ENCODE measurements around the gene NEUROG1.
"Not testable (repeated sequence)": the region's sequence is repeated elsewhere in the genome, so short reads cannot be mapped to it uniquely, and the experiment has no call there.

Gene NEUROG1

DNA sequence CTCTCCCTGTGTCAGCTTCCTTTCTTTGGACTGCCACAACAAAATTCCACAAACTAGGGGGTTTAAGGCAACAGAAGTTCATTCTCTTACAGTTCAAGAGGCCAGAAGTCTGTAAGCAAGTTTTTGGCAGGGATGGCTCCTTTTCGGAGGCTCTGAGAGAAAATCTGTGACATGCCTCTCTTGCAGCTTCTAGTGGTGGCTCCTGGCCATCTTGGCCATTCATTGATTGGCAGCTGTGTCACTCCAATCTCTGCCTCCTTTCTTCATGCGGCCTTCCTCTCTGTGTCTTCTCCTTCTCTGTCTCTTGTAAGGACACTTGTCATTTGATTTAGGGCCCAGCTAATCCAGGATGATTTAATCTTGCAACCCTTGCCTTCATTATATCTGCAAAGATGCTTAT is 2.0 kb upstream of the NEUROG1 start:
- DNase-seq (ENCODE audit: insufficient read length, low spot score) = no peak
- FAIRE-seq = no peak
- no peak for TF ChIP-seq POLR2A (IDR thresholded peaks at IDR 0.05; ENCODE audit: low read depth, low read length)

DNA sequence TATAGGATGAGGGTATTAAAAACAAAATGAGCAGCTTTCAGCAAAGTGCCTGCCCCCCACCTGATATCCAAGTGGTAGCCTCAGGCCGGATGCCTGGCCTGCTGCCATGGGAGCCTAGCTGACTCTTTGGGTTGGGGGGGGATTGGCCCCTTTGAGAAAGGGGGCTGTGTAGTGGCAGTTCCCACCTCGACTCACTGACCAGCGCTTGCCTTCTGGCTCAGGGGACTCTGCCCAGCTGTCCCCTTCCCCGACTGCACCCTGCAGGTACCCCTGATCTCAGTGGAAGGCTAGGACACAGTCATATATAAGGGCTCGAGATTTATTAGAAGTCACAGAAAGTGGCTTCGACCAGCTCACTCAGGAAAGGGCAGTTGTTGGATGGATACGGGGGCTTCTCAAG is 1.5 kb upstream of the NEUROG1 start:
- FAIRE-seq (no peak), DNase-seq (ENCODE audit: insufficient read length, low spot score) (no peak)
- TF ChIP-seq POLR2A (IDR thresholded peaks at IDR 0.05; ENCODE audit: low read depth, low read length) = no peak

DNA sequence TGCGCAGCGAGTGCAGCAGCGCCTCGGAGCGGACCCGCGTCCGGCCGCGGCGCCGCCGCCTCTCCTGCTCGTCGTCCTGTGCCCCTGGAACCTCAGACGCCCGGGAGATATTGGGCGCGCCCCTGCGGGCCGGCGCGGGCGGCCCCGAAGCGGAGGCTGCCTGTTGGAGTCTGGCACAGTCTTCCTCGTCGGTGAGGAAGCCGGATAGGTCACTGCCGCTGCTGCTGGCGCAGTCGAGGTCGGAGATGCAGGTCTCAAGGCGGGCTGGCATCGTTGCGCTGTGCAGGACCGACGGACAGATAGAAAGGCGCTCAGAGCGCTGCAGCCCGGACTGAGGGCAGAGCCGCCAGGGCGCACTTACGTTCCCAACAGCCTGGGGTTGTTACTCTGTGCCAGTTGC is 344 bp downstream of the NEUROG1 start:
- DNase-seq (ENCODE audit: insufficient read length, low spot score) = no peak
- FAIRE-seq = no peak
- TF ChIP-seq POLR2A (IDR thresholded peaks at IDR 0.05; ENCODE audit: low read depth, low read length) = no peak

DNA sequence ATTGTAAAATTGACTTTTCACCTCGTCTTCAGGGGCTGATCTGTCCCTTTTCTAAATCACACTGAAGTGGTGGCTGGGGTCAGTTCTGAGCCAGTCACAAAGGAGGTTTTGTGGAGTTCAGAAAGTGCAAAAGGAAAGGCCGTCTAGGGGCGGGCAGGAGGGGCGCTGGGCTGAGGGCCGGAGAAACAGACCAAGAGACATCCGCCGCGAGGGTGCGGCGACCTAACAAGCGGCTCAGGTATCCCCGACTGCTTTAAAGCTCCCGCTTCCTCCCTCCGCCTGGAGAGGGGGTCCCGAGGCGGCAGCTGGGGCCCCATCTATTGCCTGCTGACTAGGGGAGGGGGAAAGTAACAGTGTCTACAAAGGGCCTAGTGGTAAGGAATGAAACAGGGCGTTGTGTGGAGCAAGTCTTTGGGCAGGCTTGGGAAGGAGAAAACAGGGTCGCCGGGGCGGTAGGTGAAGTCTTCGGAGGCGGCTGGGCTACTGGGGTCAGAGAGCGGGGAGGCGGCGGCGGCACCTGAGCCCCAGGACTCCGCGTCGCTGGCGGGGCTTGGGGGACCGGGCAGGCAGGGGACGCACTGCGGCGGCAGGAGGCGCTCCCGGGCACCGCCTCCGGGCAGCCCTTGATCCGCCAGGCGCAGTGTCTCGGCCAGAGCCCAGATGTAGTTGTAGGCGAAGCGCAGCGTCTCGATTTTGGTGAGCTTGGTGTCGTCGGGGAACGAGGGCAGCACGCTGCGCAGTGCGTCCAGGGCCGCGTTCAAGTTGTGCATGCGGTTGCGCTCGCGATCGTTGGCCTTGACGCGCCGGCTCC is 950 bp downstream of the NEUROG1 start:
- FAIRE-seq (no peak), DNase-seq (ENCODE audit: insufficient read length, low spot score) (no peak)
- no peak for TF ChIP-seq POLR2A (IDR thresholded peaks at IDR 0.05; ENCODE audit: low read depth, low read length)

DNA sequence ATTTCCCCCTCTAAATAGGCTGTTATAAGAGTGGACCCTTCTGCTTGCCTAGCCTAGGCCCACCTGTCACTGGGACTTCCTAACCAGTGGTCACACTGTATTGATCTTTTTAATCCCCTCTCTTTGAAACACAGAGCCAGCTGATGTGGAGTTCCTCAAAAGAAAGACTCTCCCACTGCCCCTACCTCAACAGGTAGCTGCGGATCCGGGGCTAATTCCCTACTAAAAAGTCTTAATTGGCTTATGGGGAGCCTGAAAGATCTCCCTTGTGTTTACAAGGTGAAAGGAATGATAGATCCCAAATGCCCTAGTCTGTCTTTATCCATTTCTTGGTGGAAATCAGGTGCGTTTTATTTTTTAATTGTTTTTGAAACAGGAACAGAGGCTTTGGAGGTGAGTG is 2.0 kb downstream of the NEUROG1 start:
- TF ChIP-seq POLR2A (IDR thresholded peaks at IDR 0.05; ENCODE audit: low read depth, low read length) = no peak
- FAIRE-seq (no peak), DNase-seq (ENCODE audit: insufficient read length, low spot score) (no peak)

DNA sequence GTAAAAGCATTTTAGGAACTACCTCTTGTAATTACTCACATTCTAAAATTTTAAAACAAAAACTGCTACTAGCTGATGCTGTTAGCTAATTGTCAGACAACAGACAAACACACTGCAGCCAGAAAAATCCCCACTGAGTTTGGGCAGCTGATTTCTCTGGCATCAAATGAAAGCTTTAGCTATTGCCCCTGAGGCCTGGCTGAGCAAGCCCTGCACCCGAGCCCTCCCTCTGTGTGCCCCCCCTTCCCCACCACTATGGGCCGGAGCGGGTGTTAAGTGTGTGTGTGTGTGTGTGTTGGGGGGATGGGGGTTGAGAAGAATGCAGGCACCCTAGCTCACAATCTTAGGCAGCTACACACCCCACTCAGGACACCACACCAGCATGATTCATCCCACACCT is 2.4 kb downstream of the NEUROG1 start:
- DNase-seq (ENCODE audit: insufficient read length, low spot score) (no peak), FAIRE-seq (no peak)
- TF ChIP-seq POLR2A (IDR thresholded peaks at IDR 0.05; ENCODE audit: low read depth, low read length) = no peak

DNA sequence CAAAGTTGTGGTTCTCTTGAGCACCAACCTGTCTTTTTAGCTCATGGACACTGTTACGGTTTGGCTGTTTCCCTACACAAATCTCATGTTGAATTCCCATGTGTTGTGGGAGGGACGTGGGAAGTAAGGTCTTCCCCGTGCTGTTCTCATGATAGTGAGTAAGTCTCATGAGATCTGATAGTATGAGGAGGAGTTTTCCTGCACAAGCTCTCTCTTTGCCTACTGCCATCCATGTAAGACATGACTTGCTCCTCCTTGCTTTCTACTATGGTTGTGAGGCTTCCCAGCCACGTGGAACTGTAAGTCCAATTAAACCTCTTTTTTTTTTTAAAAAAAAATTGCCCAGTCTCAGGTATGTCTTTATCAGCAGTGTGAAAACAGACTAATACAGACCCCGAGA is 6.2 kb downstream of the NEUROG1 start:
- not testable (repeated sequence) for FAIRE-seq; DNase-seq (ENCODE audit: insufficient read length, low spot score)

DNA sequence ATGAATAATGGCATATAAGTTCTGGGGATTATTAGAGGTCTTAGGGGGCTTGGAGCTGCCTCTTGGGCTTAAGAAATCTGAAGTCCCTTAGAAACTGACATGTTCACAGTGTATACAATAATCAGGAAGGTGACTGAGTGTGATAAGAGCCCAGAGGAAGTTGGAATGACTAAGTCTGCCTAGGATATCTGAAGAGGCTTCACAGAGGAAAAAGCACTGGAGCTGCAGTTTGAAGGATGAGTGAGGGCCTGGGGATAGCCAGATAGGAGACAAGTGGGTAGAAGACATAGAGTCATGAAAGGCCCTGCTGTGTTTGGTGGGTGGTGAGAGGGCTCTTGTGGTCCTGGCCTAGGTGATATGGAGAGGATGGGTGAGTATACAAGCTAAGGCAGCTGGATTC is 8.8 kb downstream of the NEUROG1 start:
- FAIRE-seq (no peak), DNase-seq (ENCODE audit: insufficient read length, low spot score) (no peak)
- no peak for TF ChIP-seq POLR2A (IDR thresholded peaks at IDR 0.05; ENCODE audit: low read depth, low read length)

DNA sequence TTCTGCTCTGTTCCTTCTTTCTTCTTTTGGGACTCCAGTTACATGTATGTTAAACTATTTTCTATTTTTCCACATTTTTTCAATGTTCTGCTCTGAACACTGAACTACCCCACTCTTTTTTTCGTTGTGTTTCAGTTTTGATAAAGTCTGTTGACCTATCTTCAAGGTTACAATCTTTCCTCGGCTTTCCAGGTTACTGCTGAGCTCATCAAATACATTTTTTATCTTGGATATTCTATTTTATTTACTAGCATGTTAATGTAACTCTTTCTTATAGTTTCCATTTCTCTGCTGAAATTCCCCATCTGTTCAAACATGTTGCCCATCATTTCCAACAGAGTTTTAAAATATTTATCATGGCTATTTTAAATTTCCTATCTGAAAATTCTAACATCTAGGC is 13.8 kb downstream of the NEUROG1 start:
- DNase-seq (ENCODE audit: insufficient read length, low spot score) (no peak), FAIRE-seq (no peak)

DNA sequence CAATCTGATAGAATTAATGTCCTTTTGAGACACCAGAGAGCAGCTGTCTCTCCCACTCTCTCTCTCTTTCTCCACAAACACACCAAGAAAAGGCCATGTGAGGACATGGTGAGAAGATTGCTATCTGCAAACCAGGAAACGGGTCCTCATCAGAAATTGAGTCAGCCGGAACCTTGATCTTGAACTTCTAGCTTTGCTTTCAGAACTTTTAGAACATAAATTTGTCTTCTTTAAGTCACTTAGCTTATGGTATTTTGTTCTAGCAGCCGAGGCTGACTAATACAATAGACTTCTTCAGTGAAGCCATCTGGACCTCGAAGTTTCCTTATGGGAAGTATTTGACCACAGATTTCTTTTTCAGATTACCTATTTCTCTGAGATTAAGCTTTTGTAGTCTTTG is 18.1 kb downstream of the NEUROG1 start:
- TF ChIP-seq POLR2A (IDR thresholded peaks at IDR 0.05; ENCODE audit: low read depth, low read length) = no peak
- DNase-seq (ENCODE audit: insufficient read length, low spot score) (no peak), FAIRE-seq (no peak)

More for the DNA sequence above, 13.8 kb downstream of the NEUROG1 start:
- TF ChIP-seq POLR2A (IDR thresholded peaks at IDR 0.05; ENCODE audit: low read depth, low read length) = no peak

DNA sequence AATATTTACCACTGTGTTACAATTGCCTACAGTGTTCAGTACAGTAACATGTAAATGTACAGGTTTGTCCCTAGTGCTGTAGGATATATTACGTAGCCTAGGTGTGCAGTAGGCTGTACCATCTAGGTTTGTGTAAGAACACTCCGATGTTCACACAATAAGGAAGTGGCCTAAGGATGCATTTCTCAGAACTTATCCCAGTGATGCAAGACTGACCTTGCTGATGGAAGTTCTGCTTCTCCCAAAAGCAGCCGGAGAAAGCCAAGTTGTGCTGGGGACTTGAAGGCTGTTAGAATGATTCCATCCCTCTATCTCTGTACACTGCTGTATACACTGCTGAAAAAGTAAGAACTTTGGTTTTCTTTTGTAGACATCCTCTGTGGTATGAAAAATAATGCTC is 21.6 kb downstream of the NEUROG1 start:
- no peak for FAIRE-seq
- DNase-seq (ENCODE audit: insufficient read length, low spot score) = no peak
- TF ChIP-seq POLR2A (IDR thresholded peaks at IDR 0.05; ENCODE audit: low read depth, low read length) = no peak

DNA sequence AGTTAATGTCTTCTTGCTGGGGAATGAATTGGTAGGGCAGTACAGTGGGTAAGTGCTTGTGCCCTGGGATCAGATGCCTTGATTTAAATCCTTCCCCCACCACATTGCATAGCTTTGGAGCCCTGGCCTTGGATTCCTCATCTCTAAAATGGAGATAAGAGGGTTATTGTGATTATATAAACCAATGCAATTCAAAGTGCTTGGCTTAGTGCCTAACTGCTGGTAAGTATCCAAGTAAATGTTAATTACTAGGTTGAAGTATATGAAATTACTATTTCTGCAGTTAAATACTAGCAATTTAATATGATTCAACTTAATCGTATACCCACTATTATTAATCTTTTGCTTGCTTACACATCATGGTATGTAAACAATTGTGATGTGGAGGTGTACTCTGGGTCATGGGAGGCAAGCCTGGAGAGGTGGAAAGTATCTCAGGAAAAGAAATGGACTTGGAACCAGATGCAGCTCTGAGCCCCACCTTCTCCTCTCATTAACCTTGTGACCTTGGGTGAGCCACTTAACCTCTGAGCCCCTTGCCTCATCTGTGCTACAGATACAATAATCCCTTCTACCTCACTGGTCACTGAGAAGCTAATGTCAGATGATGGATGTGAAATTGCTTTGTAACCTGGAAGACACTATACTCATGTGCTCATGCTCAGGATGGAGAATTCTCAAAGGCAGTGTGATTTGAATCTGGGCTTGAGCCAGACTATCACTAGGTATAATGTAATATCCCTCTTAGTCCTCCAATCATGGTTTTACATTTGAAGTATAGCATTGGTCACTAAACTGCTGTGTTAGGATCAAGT is 23.8 kb downstream of the NEUROG1 start:
- FAIRE-seq = no peak
- no peak for TF ChIP-seq POLR2A (IDR thresholded peaks at IDR 0.05; ENCODE audit: low read depth, low read length)
- no peak for DNase-seq (ENCODE audit: insufficient read length, low spot score)

DNA sequence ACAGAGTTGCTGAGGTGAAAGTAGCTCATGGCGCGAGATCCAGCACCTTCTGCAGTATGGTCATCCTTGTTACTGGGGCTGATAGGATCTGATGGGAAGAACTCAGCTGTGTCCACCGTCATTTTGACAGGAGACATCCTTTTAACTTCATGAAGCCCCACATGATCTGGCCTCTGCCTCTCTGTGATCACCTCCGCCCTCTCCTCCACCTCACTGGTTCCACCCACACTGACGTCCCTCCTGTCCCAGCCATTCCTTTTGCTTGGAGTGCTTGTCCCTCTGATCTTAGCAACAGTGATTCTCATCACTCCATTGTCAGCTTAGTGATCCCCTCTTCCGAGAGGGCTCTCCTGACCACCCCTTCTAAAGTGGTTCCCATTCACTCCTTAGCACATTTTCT is 25.8 kb downstream of the NEUROG1 start:
- FAIRE-seq = no peak

DNA sequence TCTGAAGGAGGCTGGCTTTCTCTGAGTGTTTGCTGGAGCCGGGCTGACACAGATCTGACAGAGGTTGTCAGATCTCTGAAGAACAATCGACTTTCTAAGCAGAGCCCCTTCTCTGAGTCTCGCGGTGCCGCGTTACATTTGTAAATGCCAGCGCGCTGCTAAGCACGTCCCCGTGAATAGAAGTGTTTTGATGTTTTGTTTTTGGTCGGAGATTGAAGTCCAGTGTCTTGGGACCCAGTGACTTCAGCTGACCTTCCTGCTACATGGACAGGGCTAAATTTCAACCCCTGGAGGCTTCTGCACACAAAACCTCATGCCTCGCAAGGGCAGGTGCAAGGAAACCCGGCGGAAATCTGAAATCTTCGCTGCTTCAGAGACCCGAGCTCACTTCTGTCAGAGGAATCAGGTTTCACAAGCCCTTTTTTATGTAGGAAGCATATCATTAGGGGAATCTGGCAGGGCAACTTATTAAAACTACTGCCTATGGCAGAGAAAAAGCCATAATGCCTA is 27.2 kb downstream of the NEUROG1 start:
- TF ChIP-seq POLR2A (IDR thresholded peaks at IDR 0.05; ENCODE audit: low read depth, low read length) = no peak
- FAIRE-seq (no peak), DNase-seq (ENCODE audit: insufficient read length, low spot score) (no peak)

More for the DNA sequence above, 25.8 kb downstream of the NEUROG1 start:
- no peak for TF ChIP-seq POLR2A (IDR thresholded peaks at IDR 0.05; ENCODE audit: low read depth, low read length)
- no peak for DNase-seq (ENCODE audit: insufficient read length, low spot score)

DNA sequence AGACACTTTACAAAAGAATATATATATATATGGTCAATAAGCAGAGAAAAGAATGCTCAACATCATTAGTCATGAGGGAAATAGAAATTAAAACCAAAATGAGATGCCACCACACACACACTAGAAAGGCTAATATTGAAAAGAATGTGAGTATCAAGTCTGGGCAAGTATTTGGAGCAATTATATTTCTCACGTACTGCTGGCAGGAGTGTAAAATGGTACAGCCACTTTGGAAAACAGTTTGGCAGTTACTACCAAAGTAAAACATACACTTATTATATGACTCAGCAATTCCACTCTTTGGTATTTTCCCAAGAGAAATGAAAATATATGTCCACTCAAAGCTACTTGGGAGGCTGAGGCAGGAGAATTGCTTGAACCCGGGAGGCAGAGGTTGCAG is 29.8 kb downstream of the NEUROG1 start:
- no peak for FAIRE-seq
- TF ChIP-seq POLR2A (IDR thresholded peaks at IDR 0.05; ENCODE audit: low read depth, low read length) = no peak
- DNase-seq (ENCODE audit: insufficient read length, low spot score) = no peak
